SK-N-SH (cell line): ENCODE results near the gene SSUH2.
"Not testable (repeated sequence)": the region's sequence is repeated elsewhere in the genome, so short reads cannot be mapped to it uniquely, and the experiment has no call there.

ENCODE experiments used
- CHD2 ChIP-seq: fragments of 150-350 bp; IDR thresholded peaks from 2 replicates; pipeline ENCODE4 v1.6.1; 2018; ENCODE audit warnings: low read length; ENCODE audit not compliant: partially characterized antibody
- EP300 ChIP-seq, 2 experiments: IDR thresholded peaks; 2 replicates each; pipeline versions ENCODE4 v1.4.0 to v1.6.1; 2012; ENCODE audit warnings: borderline replicate concordance in 1 of 2, low read depth in 1 of 2, low read length in 1 of 2
- EZH2phosphoT487 ChIP-seq: fragments of 200-600 bp; sonication (generic); IDR thresholded peaks from 2 replicates; pipeline ENCODE4 v1.6.1; 2017; ENCODE audit warnings: low read depth, mixed run types, mild to moderate bottlenecking, antibody characterized with exemption, moderate library complexity, borderline replicate concordance
- GABPA ChIP-seq: IDR thresholded peaks from 2 replicates; pipeline ENCODE4 v1.4.0; 2012; ENCODE audit warnings: low read depth, mild to moderate bottlenecking
- SIN3A ChIP-seq: IDR thresholded peaks from 2 replicates; pipeline ENCODE4 v1.6.1; 2012; ENCODE audit warnings: low read depth, mild to moderate bottlenecking, low read length, moderate library complexity, borderline replicate concordance
- YY1 ChIP-seq: IDR thresholded peaks from 2 replicates; pipeline ENCODE4 v1.4.0; 2012; ENCODE audit warnings: low read depth, mild to moderate bottlenecking
- TF ChIP-seq, protein P1 (sequence below): fragments of 200-600 bp; sonication (generic); IDR thresholded peaks from 2 replicates; pipeline ENCODE4 v1.6.1; 2017; ENCODE audit warnings: antibody characterized with exemption, mild to moderate bottlenecking, moderate library complexity
- TF ChIP-seq, protein P2 (sequence below): fragments of 150-350 bp; IDR thresholded peaks from 2 replicates; pipeline ENCODE4 v1.6.1; 2017; ENCODE audit warnings: antibody characterized with exemption, low read length, low read depth, borderline replicate concordance
- TF ChIP-seq, protein P3 (sequence below): IDR thresholded peaks from 2 replicates; pipeline ENCODE4 v1.6.1; 2012; ENCODE audit warnings: mild to moderate bottlenecking, low read depth, low read length, moderate library complexity

DNA sequence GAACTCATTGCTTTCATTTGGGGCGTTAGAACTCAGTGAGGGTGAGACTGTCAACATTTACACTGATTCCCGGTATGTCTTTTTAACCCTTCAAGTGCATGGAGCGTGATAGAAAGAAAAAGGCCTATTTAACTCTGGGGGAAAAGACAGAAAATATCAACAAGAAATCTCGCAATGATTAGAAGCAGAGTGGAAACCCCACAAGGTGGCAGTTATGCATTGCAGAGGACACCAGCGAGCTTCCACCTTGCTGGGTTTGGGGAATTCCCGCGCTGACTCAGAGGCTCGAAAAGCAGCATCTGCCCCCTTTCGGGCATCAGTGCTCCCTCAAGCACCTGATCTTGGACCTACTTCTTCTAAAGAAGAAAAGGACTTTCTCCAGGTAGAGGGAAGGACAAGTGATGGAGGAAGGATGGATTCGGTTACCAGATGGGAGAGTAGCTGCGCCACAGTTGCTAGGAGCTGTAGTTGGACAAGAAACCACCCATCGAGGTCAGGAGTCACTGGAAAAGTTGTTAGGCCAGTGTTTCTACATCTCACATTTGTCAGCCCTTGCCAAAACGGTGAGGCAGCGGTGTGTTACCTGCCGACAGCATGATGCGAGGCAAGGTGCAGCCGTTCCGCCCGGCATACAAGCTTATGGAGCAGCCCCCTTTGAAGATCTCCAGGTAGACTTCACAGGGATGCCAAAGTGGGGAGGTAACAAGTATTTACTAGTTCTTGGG lies 38.4 kb upstream of the SSUH2 start:
- TF ChIP-seq, protein P1, sequence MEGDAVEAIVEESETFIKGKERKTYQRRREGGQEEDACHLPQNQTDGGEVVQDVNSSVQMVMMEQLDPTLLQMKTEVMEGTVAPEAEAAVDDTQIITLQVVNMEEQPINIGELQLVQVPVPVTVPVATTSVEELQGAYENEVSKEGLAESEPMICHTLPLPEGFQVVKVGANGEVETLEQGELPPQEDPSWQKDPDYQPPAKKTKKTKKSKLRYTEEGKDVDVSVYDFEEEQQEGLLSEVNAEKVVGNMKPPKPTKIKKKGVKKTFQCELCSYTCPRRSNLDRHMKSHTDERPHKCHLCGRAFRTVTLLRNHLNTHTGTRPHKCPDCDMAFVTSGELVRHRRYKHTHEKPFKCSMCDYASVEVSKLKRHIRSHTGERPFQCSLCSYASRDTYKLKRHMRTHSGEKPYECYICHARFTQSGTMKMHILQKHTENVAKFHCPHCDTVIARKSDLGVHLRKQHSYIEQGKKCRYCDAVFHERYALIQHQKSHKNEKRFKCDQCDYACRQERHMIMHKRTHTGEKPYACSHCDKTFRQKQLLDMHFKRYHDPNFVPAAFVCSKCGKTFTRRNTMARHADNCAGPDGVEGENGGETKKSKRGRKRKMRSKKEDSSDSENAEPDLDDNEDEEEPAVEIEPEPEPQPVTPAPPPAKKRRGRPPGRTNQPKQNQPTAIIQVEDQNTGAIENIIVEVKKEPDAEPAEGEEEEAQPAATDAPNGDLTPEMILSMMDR: not testable (repeated sequence)
- not testable (repeated sequence) for TF ChIP-seq CHD2; EZH2phosphoT487; EP300 (IDR thresholded peaks at IDR 0.05; ENCODE audit: borderline replicate concordance in 1 of 2, low read depth in 1 of 2, low read length in 1 of 2); GABPA; YY1; SIN3A
- TF ChIP-seq, protein P2, sequence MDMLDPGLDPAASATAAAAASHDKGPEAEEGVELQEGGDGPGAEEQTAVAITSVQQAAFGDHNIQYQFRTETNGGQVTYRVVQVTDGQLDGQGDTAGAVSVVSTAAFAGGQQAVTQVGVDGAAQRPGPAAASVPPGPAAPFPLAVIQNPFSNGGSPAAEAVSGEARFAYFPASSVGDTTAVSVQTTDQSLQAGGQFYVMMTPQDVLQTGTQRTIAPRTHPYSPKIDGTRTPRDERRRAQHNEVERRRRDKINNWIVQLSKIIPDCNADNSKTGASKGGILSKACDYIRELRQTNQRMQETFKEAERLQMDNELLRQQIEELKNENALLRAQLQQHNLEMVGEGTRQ: not testable (repeated sequence)
- TF ChIP-seq, protein P3, sequence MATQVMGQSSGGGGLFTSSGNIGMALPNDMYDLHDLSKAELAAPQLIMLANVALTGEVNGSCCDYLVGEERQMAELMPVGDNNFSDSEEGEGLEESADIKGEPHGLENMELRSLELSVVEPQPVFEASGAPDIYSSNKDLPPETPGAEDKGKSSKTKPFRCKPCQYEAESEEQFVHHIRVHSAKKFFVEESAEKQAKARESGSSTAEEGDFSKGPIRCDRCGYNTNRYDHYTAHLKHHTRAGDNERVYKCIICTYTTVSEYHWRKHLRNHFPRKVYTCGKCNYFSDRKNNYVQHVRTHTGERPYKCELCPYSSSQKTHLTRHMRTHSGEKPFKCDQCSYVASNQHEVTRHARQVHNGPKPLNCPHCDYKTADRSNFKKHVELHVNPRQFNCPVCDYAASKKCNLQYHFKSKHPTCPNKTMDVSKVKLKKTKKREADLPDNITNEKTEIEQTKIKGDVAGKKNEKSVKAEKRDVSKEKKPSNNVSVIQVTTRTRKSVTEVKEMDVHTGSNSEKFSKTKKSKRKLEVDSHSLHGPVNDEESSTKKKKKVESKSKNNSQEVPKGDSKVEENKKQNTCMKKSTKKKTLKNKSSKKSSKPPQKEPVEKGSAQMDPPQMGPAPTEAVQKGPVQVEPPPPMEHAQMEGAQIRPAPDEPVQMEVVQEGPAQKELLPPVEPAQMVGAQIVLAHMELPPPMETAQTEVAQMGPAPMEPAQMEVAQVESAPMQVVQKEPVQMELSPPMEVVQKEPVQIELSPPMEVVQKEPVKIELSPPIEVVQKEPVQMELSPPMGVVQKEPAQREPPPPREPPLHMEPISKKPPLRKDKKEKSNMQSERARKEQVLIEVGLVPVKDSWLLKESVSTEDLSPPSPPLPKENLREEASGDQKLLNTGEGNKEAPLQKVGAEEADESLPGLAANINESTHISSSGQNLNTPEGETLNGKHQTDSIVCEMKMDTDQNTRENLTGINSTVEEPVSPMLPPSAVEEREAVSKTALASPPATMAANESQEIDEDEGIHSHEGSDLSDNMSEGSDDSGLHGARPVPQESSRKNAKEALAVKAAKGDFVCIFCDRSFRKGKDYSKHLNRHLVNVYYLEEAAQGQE: not testable (repeated sequence)
